Uterus (tissue), 2 donors: Measurements from ENCODE around the gene SOCS1.

Experiments
- CTCF ChIP-seq, 4 experiments: fragments of 200-600 bp in 2 of 4; fragments of 450-650 bp in 2 of 4; sonication (generic) in 2 of 4; IDR thresholded peaks; one replicate each; pipeline ENCODE4 v1.5.1; 2016 to 2019; ENCODE audit warnings: antibody characterized with exemption in 4 of 4, mild to moderate bottlenecking in 2 of 4, moderate library complexity in 1 of 4
- POLR2A ChIP-seq, 2 donors: fragments of 450-650 bp; IDR thresholded peaks; one replicate each; pipeline ENCODE4 v1.6.1; 2016; ENCODE audit warnings: antibody characterized with exemption in 2 of 2, mild to moderate bottlenecking in 1 of 2, moderate library complexity in 1 of 2

GRCh38 chr16:11250786-11251524 lies 5.0 kb downstream of the SOCS1 start:
- no peak for TF ChIP-seq CTCF (IDR thresholded peaks at IDR 0.05)
- no peak for TF ChIP-seq POLR2A (IDR thresholded peaks at IDR 0.05)
